ENCODE results near the gene OGFOD1. TPM values are rescaled to one million over a fixed set of nuclear protein-coding genes. Genes with fewer than 3 reads are reported as not detected.

Gene OGFOD1
- 10 to 100 TPM; 28.8 to 59.9 TPM for total RNA-seq

DNA sequence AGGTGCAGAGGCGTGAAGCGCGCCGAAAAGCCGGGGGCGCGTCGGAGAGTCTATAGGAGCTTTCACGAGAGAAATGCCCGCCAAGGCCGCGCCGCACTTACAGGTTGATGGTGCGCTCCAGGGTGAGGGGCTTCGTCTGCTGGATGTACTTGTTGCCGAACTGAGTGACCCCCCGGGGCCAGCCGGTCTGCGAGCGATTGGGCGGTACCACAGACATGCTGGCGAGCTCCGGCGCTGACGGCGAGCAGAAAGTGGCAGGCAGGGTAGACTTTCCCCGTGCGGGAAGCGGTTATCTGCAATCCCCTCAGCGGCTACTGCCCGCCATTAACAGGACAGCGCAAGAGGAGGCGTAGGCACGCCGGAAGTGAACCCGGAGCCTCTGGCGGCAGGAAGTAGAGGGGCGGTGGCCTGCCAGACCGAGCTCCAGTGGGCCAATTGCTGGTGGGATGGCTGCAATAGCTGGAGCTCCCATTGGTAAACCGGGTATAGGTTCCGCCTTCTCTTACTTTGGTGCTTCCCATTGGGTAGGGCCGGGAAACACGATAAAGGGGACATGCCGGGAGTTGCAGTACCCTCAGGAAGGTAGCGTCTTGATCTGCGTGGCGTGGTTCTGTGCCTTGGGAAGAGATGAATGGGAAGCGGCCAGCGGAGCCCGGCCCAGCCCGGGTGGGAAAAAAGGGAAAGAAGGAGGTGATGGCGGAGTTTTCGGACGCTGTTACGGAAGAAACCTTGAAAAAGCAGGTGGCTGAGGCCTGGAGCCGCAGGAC lies at the start of gene OGFOD1, which contains the start of gene NUDT21:
Gene OGFOD1, plus strand, starts transcription at position 569 of the 767 bp plus-strand sequence. Its CDS starts 59 bp downstream, at position 628.
Gene NUDT21, minus strand, starts transcription at position 347 of the 767 bp plus-strand sequence. Its CDS starts 130 bp downstream, at position 217.
- H3K9me3 Mint-ChIP-seq, result no peaks in the 10 kb centered on the region
- peak; percentile 95 for ATAC-seq (replicated peaks)
- H3K4me3 Mint-ChIP-seq, result peak within 1 kb of the TSS; percentile 88
- H3K36me3 Mint-ChIP-seq (ENCODE audit: low read depth), result peaks cover 92% of the 10 kb centered on the region
- no peaks in the 10 kb centered on the region for H3K27me3 Mint-ChIP-seq
- peaks cover 39% of the 10 kb centered on the region for H3K4me1 Mint-ChIP-seq
- H3K27ac Mint-ChIP-seq, result peak within 1 kb of the TSS; percentile 100

DNA sequence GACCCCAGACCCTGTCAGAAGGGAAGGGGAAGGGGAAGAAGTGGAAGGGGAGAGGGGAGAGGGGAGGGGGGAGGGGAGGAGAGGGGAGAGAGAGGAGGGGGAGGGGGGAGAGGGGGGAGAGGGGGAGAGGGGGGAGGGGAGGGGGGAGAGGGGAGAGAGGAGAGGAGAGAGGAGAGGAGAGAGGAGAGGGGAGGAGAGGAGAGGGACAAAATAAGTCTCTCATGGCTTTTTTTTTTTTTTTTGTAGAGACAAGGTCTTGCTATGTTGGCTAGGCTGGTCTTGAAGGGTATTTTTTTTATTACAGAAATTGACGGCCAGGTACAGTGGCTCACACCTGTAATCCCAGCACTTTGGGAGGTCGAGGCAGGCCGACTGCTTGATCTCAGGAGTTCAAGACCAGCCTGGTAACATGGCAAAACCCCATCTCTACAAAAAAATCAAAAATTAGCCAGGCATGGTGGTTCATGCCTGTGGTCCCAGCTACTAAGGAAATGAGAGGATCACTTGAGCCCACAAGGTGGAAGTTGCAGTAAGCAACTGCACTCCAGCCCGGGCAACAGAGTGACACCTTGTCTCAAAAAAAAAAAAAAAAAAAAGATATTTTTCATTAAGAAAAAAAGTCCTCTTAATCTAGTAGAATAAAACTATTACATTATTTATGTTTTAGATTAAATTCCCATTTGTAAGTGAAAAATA lies 45.2 kb upstream of the OGFOD1 start:
- no peak for ATAC-seq (replicated peaks)
- no peak overlapping the region for H3K27ac Mint-ChIP-seq
- H3K27me3 Mint-ChIP-seq, result no peaks in the 10 kb centered on the region
- H3K4me3 Mint-ChIP-seq, result no peak overlapping the region
- no peaks in the 10 kb centered on the region for H3K4me1 Mint-ChIP-seq
- H3K9me3 Mint-ChIP-seq, result no peaks in the 10 kb centered on the region
- H3K36me3 Mint-ChIP-seq (ENCODE audit: low read depth), result peaks cover 80% of the 10 kb centered on the region

- no peak for ATAC-seq (replicated peaks)
- H3K9me3 Mint-ChIP-seq, result no peaks in the 10 kb centered on the region
- H3K27ac Mint-ChIP-seq, result peak overlapping the region; percentile 18
- H3K36me3 Mint-ChIP-seq (ENCODE audit: low read depth), result peaks cover 84% of the 10 kb centered on the region
- no peaks in the 10 kb centered on the region for H3K27me3 Mint-ChIP-seq
- no peaks in the 10 kb centered on the region for H3K4me1 Mint-ChIP-seq
- H3K4me3 Mint-ChIP-seq, result no peak overlapping the region
Observed at GRCh38 chr16:56408379-56409098, 42.8 kb upstream of the OGFOD1 start.

GRCh38 chr16:56409195-56409594 lies 42.2 kb upstream of the OGFOD1 start:
- ATAC-seq (replicated peaks), result no peak
- no peaks in the 10 kb centered on the region for H3K9me3 Mint-ChIP-seq
- no peaks in the 10 kb centered on the region for H3K4me1 Mint-ChIP-seq
- peaks cover 86% of the 10 kb centered on the region for H3K36me3 Mint-ChIP-seq (ENCODE audit: low read depth)
- H3K27ac Mint-ChIP-seq, result peak overlapping the region; percentile 18
- H3K27me3 Mint-ChIP-seq, result no peaks in the 10 kb centered on the region
- no peak overlapping the region for H3K4me3 Mint-ChIP-seq

DNA sequence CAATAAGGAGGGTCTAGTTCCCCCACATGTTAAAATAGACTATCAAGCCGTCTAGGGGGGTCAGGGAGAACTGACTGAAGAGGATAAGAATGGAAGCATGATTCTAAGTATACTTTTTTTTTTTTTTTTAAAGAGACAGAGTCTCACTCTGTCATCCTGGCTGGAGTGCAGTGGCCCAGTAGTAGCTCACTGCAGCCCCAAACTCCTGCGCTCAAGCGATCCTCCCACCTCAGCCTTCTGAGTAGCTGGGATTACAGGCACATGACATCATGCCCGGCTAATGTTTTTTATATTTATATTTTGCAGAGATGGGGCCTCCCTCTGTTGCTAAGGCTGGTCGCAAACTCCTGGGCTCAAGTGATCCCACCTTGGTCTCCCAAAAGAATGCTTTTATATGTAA lies 40.2 kb upstream of the OGFOD1 start:
- H3K9me3 Mint-ChIP-seq, result no peaks in the 10 kb centered on the region
- H3K36me3 Mint-ChIP-seq (ENCODE audit: low read depth), result peaks cover 73% of the 10 kb centered on the region
- H3K4me3 Mint-ChIP-seq, result no peak overlapping the region
- peaks cover 3% of the 10 kb centered on the region for H3K4me1 Mint-ChIP-seq
- no peaks in the 10 kb centered on the region for H3K27me3 Mint-ChIP-seq
- H3K27ac Mint-ChIP-seq, result no peak overlapping the region
- no peak for ATAC-seq (replicated peaks)

- Mint-ChIP-seq H3K27me3 (no peaks in the 10 kb centered on the region), H3K4me3 (no peak overlapping the region), H3K27ac (no peak overlapping the region), H3K36me3 (ENCODE audit: low read depth) (peaks cover 73% of the 10 kb centered on the region), H3K9me3 (no peaks in the 10 kb centered on the region), H3K4me1 (peaks cover 4% of the 10 kb centered on the region)
- no peak for ATAC-seq (replicated peaks)
Observed at GRCh38 chr16:56411624-56412023, 39.7 kb upstream of the OGFOD1 start.

- Mint-ChIP-seq H3K4me3 (no peak overlapping the region), H3K9me3 (no peaks in the 10 kb centered on the region), H3K27me3 (no peaks in the 10 kb centered on the region), H3K4me1 (peaks cover 4% of the 10 kb centered on the region), H3K27ac (no peak overlapping the region), H3K36me3 (ENCODE audit: low read depth) (peaks cover 61% of the 10 kb centered on the region)
- ATAC-seq (replicated peaks), result no peak
Observed at GRCh38 chr16:56413381-56413780, 38.0 kb upstream of the OGFOD1 start.

DNA sequence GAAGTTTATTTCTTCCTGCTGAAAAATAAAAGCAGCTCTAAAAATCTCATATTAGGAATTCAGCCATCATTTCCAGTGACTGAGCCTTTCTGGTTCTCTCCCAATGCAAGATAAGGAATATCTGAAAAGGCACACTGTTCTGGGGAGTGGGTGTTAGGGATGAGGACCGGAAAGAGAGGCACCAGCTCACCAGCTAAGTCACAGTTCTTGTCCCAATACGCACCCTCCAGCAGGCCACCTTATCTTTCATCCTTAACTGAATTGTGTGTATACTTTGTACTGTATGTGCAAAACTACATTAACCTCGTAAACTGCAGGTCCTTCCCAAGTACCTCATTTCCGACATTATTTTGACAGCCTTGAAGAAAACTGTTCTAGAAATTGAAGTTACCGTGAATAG lies 37.0 kb upstream of the OGFOD1 start:
- H3K4me3 Mint-ChIP-seq, result no peak overlapping the region
- no peak overlapping the region for H3K27ac Mint-ChIP-seq
- H3K27me3 Mint-ChIP-seq, result no peaks in the 10 kb centered on the region
- peaks cover 51% of the 10 kb centered on the region for H3K36me3 Mint-ChIP-seq (ENCODE audit: low read depth)
- H3K9me3 Mint-ChIP-seq, result no peaks in the 10 kb centered on the region
- H3K4me1 Mint-ChIP-seq, result peaks cover 4% of the 10 kb centered on the region
- no peak for ATAC-seq (replicated peaks)

DNA sequence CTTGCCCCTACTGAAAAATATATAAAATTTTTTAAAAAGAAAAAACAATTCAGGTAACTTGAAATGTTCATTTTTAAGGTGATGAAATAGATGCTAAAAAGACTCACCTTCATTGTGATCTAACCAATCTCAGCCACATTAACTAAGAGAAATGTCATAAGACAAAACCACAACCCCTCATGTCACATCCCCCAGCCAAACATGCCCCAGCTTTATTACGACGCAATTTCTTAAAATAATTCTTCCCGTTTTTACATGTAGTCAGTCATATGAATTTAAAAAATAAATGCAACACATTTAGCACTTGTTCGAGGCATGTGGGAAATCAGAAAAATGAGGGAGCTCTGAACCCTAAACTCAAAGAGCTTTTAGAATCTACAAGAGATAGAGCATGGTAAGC lies 35.5 kb upstream of the OGFOD1 start:
- peaks cover 4% of the 10 kb centered on the region for H3K4me1 Mint-ChIP-seq
- no peaks in the 10 kb centered on the region for H3K9me3 Mint-ChIP-seq
- H3K4me3 Mint-ChIP-seq, result no peak overlapping the region
- ATAC-seq (replicated peaks), result no peak
- no peak overlapping the region for H3K27ac Mint-ChIP-seq
- H3K36me3 Mint-ChIP-seq (ENCODE audit: low read depth), result peaks cover 36% of the 10 kb centered on the region
- no peaks in the 10 kb centered on the region for H3K27me3 Mint-ChIP-seq

DNA sequence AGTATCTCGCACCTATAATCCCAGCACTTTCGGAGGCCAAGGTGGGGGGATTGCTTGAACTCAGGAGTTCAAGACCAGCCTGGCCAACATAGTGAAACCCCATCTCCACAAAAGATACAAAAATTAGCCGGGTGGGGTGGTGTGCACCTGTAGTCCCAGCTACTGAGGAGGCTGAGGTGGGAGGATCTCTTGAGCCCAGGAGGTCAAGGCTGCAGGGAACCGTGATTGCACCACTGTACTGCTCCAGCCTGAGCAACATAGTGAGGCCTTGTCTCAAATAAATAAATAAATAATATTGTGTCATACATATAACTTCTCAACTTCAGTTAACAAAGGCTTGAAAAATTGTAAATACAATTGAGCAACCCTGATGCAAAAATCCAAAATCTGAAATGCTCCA lies 34.2 kb upstream of the OGFOD1 start:
- no peak overlapping the region for H3K27ac Mint-ChIP-seq
- no peaks in the 10 kb centered on the region for H3K9me3 Mint-ChIP-seq
- no peak for ATAC-seq (replicated peaks)

GRCh38 chr16:56419740-56420548 lies 31.4 kb upstream of the OGFOD1 start:
- H3K4me3 Mint-ChIP-seq, result no peak overlapping the region
- peaks cover 27% of the 10 kb centered on the region for H3K4me1 Mint-ChIP-seq
- H3K36me3 Mint-ChIP-seq (ENCODE audit: low read depth), result peaks cover 5% of the 10 kb centered on the region
- no peak overlapping the region for H3K27ac Mint-ChIP-seq
- H3K9me3 Mint-ChIP-seq, result no peaks in the 10 kb centered on the region
- no peak for ATAC-seq (replicated peaks)
- H3K27me3 Mint-ChIP-seq, result no peaks in the 10 kb centered on the region

More for the DNA sequence above, 34.2 kb upstream of the OGFOD1 start:
- Mint-ChIP-seq H3K4me1 (peaks cover 12% of the 10 kb centered on the region), H3K4me3 (no peak overlapping the region), H3K36me3 (ENCODE audit: low read depth) (peaks cover 23% of the 10 kb centered on the region), H3K27me3 (no peaks in the 10 kb centered on the region)

DNA sequence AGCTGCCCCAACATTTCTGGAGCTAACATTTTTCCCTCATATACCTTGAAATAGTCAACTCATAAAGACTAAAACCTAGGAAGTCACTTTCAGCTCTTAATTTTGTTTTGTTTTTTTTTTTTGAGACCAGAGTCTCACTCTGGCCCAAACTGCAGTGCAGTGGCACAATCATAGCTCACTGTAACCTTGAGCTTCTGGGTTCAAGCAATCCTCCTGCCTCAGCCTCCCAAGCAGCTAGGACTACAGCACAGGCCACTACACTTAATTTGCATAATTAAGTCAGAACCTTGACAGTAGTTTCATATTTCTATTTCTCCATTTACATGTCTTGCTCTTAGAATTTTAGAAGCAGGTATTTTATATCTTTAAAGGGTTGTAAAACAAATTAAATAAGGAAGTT lies 30.7 kb upstream of the OGFOD1 start:
- Mint-ChIP-seq H3K36me3 (ENCODE audit: low read depth) (peaks cover 5% of the 10 kb centered on the region), H3K4me3 (no peak overlapping the region)

DNA sequence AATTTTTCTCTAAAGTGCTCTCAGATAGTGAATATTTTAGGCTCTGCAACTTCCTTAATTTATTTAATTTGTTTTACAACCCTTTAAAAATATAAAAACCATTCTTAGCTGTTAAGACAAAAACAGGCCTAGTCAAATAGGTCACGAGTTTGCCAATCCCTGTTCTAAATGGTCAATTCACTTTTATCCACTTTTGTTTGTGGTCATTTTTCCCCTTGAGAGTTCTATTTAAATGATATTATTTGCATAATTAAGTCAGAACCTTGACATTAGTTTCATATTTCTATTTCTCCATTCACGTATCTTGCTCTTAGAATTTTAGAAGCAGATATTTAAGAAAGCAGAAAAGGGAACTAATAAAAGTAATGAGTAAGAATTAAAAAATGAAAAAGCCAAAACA lies 30.0 kb upstream of the OGFOD1 start:
- peaks cover 24% of the 10 kb centered on the region for H3K4me1 Mint-ChIP-seq
- no peak for ATAC-seq (replicated peaks)
- H3K27me3 Mint-ChIP-seq, result no peaks in the 10 kb centered on the region
- H3K27ac Mint-ChIP-seq, result no peak overlapping the region
- no peaks in the 10 kb centered on the region for H3K9me3 Mint-ChIP-seq
- H3K36me3 Mint-ChIP-seq (ENCODE audit: low read depth), result peaks cover 5% of the 10 kb centered on the region
- peak overlapping the region; percentile 9 for H3K4me3 Mint-ChIP-seq

More for the DNA sequence above, 30.7 kb upstream of the OGFOD1 start:
- no peak overlapping the region for H3K27ac Mint-ChIP-seq
- no peaks in the 10 kb centered on the region for H3K9me3 Mint-ChIP-seq
- no peak for ATAC-seq (replicated peaks)
- H3K4me1 Mint-ChIP-seq, result peaks cover 27% of the 10 kb centered on the region
- H3K27me3 Mint-ChIP-seq, result no peaks in the 10 kb centered on the region
